ENCODE results near the gene ARHGAP36. TPM values are rescaled to one million over a fixed set of nuclear protein-coding genes. Genes with fewer than 3 reads are reported as not detected.

ARHGAP36 gene
- not detected in 2 replicates for total RNA-seq (2014; rRNA removed; shearing (Covaris generic))

- no peak for DNase-seq (ENCODE audit: low read depth)
These were observed at the start of gene ARHGAP36 for GRCh38 chrX:131058136-131058868. TSS of gene ARHGAP36 (plus strand) at chrX:131058346. CDS start at chrX:131081666, 23,320 bp downstream.

GRCh38 chrX:131010186-131010585 is 48.0 kb upstream of the ARHGAP36 start:
- no peak for DNase-seq (ENCODE audit: low read depth)

- no peak for DNase-seq (ENCODE audit: low read depth)
These were observed 32.8 kb upstream of the ARHGAP36 start for GRCh38 chrX:131025336-131025735.

- no peak for DNase-seq (ENCODE audit: low read depth)
These were observed 25.6 kb upstream of the ARHGAP36 start for GRCh38 chrX:131032354-131033230.

- DNase-seq (ENCODE audit: low read depth): no peak
These were observed 24.1 kb upstream of the ARHGAP36 start for GRCh38 chrX:131034063-131034462.

DNA sequence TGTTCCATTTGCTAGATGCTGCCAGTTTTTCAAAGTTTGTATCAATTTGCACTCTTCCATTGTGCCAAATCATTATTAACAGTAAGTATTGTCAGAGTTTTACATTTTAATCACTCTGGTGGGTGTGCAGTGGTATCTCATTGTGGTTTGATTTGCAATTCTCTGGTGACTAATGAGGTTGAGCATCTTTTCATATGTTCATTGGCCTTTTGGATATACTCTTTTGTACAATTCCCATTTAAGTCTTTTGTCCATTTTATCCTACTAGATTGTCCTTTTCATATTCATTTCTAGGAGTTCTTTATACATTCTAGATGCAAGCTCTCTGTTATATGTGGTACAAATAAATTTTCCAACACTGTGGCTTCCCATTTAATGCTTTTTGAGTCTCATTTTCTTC is 17.4 kb upstream of the ARHGAP36 start:
- no peak for DNase-seq (ENCODE audit: low read depth)

DNA sequence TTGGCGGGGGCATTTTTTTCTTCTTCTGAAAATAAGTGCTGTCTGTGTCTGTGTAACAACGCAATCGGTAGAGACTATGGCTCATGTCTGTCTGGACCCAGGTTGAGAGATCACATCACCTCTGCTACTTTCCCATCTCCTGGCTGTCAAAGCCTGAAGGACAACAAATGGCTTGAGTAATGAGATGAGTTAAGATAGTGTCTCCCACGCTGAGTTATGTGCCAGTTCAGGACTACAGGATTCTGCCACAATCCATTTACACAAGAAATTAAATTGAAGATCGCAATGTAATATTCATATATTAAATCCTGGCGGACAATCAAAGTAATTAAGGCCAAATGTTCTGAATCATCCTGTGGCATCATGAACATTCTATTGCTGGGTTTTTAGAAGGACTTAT is 16.5 kb upstream of the ARHGAP36 start:
- no peak for DNase-seq (ENCODE audit: low read depth)

DNA sequence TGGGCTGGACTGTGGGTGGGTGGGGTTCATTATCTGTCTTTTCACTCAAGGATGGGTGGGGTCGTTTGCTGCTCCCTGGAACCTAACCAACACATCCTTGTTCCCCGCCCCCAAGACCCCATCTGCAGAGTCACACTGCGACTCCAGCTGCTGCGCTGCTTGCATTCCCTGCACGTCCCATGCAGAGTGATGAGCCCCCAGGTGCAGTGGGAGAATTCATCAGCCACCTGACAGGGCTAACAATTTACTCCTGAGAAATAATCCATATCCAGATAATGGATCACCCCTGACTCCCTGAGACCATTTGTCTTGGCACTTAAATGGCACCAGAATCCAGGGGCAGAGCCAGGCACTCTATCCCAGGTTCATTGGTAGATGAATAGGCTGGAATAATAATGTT is 12.4 kb upstream of the ARHGAP36 start:
- DNase-seq (ENCODE audit: low read depth): no peak

DNA sequence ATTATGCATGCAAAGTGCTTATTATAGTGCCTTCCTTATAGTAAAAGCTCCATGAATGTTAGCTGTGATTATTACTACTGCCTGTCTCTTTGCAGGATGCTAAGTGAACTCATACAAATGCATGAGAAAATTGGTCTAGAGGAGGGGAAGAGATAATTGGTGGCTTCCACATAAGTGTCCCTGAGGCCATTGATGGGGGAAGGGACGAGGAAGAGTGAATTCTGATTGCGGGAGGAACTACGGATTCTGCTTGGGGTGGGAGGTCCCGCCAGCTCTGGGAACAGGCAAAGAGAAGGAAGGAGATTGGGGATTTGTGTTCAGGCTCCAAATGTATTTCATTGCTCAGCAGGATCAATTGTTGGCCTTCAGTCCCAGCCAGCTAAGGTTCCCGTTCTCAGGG is 11.6 kb upstream of the ARHGAP36 start:
- DNase-seq (ENCODE audit: low read depth): no peak

GRCh38 chrX:131047180-131047579 is 11.0 kb upstream of the ARHGAP36 start:
- DNase-seq (ENCODE audit: low read depth): no peak

GRCh38 chrX:131053076-131053475 is 5.1 kb upstream of the ARHGAP36 start:
- DNase-seq (ENCODE audit: low read depth): no peak

- no peak for DNase-seq (ENCODE audit: low read depth)
These were observed 3.2 kb upstream of the ARHGAP36 start for GRCh38 chrX:131054906-131055305.

- no peak for DNase-seq (ENCODE audit: low read depth)
These were observed 440 bp upstream of the ARHGAP36 start for GRCh38 chrX:131057706-131058105.

DNA sequence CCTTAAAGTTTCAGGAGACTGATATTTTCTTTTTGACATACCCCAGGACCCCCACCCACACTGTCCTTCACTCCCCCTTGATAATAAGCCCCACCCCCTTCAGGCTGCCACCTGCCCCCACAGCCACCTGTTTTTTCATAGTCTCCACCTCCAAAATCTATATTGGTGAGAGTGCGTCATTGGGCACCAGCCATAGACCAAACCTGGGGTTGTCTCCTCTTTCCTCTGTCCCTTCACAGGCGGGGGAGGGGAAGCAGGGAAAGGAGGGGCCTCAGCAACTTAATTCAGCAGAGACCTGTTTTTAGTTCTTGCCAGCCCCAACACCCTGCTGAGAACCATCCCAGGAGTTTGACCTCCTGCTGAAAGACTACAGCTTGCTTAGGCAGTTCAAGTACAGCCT is 1.1 kb downstream of the ARHGAP36 start:
- DNase-seq (ENCODE audit: low read depth): no peak

DNA sequence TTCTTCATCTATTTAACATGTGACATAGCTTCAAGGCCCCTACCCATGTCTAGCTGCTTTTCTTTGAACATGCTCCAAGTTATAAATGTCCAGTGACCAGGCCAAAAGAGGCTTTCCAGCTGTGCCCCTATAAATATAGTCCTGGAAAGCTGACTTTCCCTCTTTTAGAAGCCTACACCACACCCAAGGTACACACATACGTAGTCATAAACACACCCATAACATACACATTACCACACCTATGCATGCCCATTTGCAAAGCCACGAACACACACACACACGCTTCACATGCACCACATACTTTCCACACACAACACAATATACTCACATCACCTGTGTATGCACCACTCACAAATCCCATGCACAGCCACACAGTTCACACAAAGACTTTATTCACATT is 2.0 kb downstream of the ARHGAP36 start:
- DNase-seq (ENCODE audit: low read depth): no peak

- DNase-seq (ENCODE audit: low read depth): no peak
These were observed 3.2 kb downstream of the ARHGAP36 start for GRCh38 chrX:131061306-131061705.

DNA sequence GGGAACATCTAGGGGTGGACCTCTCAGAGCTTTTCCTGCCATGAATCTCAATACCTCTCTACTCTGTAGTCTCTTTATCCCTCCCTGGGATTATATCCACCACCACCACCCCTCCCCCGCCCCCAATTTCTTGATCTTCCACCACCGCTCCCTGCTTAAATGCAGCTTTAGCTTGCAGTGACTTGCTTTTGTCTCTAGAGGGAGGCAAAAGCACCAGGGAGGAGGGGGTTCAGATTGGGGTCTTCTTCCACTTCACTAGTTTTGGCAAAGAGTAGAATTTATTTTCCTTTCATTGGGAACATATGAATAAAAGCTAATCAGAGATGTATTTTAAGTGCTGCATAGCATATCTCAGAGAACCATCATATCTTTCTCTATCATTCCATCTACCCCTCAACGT is 5.5 kb downstream of the ARHGAP36 start:
- no peak for DNase-seq (ENCODE audit: low read depth)

DNA sequence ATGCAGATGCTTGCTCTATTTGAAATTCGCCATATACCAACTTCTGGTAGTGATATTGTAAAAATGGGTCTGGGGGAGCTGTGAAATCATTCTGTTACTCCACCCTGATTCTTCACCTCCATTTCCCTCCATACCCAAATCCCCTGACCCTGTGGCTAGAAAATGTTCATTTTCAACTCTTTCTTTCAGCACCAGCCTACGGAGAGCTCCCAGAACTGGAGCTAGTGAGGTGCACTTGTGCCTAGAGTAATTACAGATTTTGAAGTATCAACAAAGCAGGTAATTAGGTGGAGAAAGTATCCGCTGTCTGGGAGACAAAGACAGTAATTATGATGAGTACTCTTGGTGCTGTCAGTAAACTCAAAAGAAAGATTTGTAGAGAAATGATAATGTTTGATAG is 8.1 kb downstream of the ARHGAP36 start:
- DNase-seq (ENCODE audit: low read depth): no peak

GRCh38 chrX:131067216-131067615 is 9.1 kb downstream of the ARHGAP36 start:
- DNase-seq (ENCODE audit: low read depth): no peak

DNA sequence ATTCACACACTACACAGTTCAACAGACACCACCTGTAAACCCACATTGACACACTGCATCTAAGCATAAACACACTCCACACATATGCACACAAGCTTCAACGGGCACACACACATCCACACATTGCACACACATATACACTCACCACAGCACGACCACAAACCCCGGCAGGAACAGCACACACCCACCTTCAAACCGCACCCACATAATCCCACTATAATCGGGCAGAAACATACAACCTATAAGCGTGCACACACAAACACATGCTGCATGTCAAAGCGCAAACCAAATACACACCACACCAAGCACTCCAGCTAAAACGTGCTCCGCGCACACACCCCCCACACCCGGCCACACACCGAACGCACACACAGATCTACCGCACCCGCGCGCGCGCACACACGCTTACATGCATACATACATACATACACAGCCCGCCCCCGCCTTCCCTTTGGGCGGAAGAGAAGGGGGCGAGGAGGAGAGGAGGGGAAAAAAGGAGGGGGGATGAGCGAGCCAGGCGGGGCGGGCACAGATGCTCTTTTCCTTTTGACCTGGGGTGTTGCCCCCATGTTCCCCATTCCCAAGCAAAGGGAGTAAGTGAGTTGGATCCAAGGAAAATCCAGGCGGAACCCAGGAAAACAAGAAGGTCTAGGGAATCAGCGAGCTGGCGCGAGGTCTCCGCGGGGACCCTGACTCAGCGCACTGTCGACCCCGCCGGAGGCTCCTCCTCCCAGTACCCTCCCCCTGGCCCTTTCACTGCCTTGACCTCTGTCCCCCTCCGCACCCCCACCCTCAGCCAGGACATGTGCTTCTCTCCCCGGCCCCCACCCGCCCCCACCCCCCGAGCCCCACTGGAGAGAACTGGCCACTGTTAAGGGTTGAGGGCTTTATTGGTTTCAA is 9.9 kb downstream of the ARHGAP36 start:
- no peak for DNase-seq (ENCODE audit: low read depth)

DNA sequence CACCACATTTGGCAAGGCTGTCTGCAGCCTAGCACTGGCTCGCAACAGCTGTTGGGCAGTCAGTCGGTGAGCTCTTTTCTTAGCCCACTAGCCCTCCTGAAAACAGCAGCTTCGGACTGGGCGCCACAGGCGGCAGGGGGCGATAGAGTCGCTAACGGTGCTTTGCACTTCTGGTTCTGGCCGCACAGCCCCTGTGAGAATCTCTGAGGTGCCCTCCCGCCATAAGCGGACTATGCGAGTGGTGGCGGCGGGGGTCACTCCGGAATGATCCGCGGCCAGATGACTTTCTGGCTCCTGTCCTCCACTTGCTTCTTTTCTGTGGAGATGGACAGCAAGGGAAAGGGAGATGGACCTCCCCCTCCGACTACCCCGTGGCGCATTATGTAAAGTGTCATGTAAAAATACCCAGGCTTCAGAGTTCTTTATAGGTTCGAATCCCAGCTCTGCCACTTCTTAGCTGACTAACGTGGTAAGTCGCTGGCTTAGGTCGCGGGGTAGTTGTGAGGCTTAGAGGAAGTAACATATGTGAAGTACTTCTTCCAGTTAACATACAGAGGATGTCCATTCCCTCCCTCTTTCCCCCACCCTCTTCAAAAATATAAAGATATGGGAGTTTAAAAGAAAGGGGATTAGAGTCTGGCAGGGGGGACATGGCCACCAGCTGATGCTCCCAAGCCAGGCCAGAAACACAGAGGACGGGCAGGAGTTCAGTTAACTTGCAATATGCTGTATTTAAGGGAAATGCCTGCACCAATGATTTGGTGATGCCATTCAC is 11.0 kb downstream of the ARHGAP36 start:
- peak; percentile 34 for DNase-seq (ENCODE audit: low read depth)
